Stimulated activated naive CD8-positive, alpha-beta T cell treated with anti-CD3 and anti-CD28 coated beads, Interleukin-15, Interleukin-2, amounts not matched to agents 100 ng/mL and 50 ng/mL, for 24 hours (primary cell): Measurements from ENCODE around the gene ARHGAP45.
"Not testable (repeated sequence)": the region's sequence is repeated elsewhere in the genome, so short reads cannot be mapped to it uniquely, and the experiment has no call there.

Source experiments
- H3K27ac Mint-ChIP-seq: one replicate; pipeline ENCODE4 v1.8.0; 2021; ENCODE audit warnings: mild to moderate bottlenecking, mixed read lengths
- H3K27me3 Mint-ChIP-seq: one replicate; pipeline ENCODE4 v1.8.0; 2021; ENCODE audit warnings: mixed read lengths
- H3K36me3 Mint-ChIP-seq: one replicate; pipeline ENCODE4 v1.8.0; 2021; ENCODE audit warnings: low read depth, mixed read lengths
- H3K4me1 Mint-ChIP-seq: one replicate; pipeline ENCODE4 v1.8.0; 2021; ENCODE audit warnings: low read depth, mixed read lengths
- H3K4me3 Mint-ChIP-seq: one replicate; pipeline ENCODE4 v1.8.0; 2021; ENCODE audit warnings: mild to moderate bottlenecking, mixed read lengths
- H3K9me3 Mint-ChIP-seq: one replicate; pipeline ENCODE4 v1.8.0; 2021; ENCODE audit warnings: mixed read lengths

Gene ARHGAP45

DNA sequence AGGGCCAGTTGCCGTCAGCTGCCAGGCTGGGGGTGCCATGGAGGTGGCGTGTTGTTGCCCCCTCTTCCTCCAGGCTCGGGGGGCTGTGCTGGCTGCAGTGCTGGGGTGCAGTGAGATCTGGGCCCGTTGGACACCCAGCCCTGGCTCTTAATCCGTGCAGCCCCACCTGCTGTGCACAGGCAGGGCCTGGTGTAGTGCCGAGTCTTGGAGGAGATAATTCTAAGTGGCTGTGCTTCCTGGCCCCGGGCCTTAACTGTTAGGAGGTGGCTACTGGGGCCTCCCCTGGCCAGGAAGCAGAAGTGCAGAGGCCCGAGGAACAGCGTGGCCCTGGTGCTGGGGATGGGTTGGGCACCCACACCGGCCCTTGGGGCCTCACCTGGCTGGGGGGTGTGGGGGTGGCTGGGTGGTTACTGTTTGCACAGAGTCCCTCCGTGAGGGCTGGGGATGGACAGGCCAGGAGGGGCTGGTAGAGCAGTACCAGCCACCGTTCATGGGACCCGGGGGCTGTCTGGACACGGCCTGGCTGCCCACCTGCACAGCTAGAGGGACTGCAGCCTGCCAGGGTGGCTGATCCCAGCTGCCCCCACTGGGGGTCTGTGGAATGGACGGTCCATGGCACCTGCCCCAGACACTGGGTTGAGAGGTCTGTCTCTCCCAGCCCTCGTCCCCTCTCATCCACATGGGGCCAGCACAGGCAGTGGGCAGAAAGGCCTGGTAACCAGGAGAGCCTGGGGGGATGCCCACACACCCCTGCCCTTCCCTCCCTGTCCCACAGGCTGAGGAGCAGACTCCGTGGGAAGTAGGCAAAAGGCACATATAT, 40.1 kb downstream of the ARHGAP45 start:
- H3K4me3 Mint-ChIP-seq = no peak overlapping the region

DNA sequence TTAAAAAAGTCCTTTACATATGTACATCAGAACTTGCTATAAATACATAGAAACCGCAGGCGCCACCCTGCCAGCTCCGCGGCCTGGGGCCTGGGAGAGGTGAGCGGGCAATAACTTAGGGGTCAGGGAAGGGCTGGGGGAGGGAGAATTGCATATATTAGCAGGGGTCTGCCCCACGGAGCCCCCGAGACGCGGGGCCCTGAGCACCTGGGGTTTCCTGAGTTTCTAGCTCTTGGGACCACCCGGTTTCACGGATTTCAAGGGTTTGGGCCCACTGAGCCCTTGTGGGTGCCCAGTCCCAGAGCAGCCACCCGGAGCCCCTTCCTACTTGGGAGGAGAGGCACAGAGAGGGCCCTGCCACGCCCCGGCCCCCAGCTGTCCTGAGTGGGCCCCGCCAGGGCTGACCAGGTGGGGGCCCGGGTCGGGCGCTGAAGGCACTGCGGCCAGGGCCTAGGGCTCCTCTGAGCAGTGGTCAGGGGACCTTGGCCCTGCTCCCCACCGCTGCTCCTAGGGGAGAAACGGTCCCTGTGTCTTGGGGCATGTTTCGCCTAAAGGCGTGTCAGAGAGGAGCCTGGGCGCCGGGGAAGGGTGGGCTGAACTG, 40.8 kb downstream of the ARHGAP45 start:
- Mint-ChIP-seq H3K9me3 (no peaks in the 10 kb centered on the region), H3K27ac (no peak overlapping the region), H3K27me3 (no peaks in the 10 kb centered on the region), H3K4me3 (no peak overlapping the region), H3K36me3 (no peaks in the 10 kb centered on the region), H3K4me1 (peaks cover 10% of the 10 kb centered on the region)

More for the DNA sequence above, 40.1 kb downstream of the ARHGAP45 start:
- no peak overlapping the region for H3K27ac Mint-ChIP-seq
- no peaks in the 10 kb centered on the region for H3K9me3 Mint-ChIP-seq
- H3K27me3 Mint-ChIP-seq = no peaks in the 10 kb centered on the region
- H3K4me1 Mint-ChIP-seq = peaks cover 17% of the 10 kb centered on the region
- no peaks in the 10 kb centered on the region for H3K36me3 Mint-ChIP-seq

DNA sequence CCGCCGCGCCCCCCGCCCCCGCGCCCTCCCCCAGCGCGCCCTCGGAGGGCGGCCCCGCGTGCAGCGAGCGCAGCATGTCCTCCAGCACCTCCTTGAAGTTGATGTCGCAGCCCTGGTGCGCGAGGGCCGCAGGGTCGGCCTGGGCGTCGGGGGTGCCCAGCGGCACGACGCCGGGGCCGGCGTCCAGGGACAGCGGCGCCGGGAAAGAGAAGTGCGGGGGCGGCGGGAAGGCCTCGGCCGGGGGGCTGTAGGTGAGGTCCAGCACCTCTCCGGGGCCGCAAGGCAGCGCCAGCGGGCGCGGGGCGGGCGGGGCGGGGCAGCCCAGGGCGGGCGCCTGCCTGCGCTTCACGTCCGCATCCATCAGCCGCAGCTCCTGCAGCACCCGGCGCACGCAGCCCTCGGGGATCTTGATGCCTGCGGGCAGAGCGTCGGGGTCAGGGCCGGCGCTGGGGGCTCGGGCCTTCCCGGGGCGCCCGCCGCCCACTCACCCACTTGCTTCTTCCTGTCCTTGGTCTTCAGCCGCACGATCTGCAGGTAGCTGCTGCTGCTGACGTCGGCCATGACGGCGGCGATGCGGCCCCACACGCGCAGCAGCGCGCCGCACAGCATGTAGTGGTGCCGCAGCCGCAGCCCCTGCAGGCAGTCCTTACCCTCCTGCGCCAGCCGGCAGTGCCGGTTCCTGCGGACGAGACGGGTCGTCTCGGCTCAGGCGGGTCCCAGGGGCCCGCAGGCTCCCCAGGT, 41.5 kb downstream of the ARHGAP45 start:
- Mint-ChIP-seq H3K4me3 (no peak overlapping the region), H3K36me3 (no peaks in the 10 kb centered on the region), H3K4me1 (peaks cover 2% of the 10 kb centered on the region), H3K27ac (no peak overlapping the region), H3K9me3 (no peaks in the 10 kb centered on the region), H3K27me3 (no peaks in the 10 kb centered on the region)

DNA sequence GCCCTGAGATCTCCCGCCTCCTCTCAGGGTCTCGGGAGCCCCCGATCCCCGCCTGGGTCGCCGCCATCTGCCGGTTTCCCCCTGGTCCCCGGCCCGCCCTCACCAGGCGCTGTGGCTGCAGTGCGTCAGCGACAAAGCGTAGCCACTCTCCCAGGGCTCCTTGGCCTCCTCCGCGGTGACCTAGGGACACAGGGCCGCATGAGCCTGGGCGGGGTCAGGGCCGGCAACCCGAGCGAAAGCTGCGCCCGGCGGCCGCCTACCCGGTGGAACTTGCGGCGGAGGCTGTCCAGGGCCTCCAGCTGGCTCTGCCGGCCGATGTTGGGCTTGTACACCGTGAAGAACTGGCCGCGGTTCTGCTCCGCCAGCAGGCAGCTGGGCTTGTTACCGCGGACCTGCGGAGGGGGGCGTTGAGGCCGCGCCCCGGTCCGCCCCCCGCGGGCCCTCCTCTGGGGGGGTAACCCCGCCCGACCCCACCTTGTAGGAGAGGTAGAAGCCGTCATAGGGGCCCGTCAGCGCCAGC, 42.1 kb downstream of the ARHGAP45 start:
- no peaks in the 10 kb centered on the region for H3K9me3 Mint-ChIP-seq
- H3K4me3 Mint-ChIP-seq = no peak overlapping the region
- no peak overlapping the region for H3K27ac Mint-ChIP-seq
- H3K4me1 Mint-ChIP-seq = no peaks in the 10 kb centered on the region
- H3K36me3 Mint-ChIP-seq = no peaks in the 10 kb centered on the region
- H3K27me3 Mint-ChIP-seq = no peaks in the 10 kb centered on the region

DNA sequence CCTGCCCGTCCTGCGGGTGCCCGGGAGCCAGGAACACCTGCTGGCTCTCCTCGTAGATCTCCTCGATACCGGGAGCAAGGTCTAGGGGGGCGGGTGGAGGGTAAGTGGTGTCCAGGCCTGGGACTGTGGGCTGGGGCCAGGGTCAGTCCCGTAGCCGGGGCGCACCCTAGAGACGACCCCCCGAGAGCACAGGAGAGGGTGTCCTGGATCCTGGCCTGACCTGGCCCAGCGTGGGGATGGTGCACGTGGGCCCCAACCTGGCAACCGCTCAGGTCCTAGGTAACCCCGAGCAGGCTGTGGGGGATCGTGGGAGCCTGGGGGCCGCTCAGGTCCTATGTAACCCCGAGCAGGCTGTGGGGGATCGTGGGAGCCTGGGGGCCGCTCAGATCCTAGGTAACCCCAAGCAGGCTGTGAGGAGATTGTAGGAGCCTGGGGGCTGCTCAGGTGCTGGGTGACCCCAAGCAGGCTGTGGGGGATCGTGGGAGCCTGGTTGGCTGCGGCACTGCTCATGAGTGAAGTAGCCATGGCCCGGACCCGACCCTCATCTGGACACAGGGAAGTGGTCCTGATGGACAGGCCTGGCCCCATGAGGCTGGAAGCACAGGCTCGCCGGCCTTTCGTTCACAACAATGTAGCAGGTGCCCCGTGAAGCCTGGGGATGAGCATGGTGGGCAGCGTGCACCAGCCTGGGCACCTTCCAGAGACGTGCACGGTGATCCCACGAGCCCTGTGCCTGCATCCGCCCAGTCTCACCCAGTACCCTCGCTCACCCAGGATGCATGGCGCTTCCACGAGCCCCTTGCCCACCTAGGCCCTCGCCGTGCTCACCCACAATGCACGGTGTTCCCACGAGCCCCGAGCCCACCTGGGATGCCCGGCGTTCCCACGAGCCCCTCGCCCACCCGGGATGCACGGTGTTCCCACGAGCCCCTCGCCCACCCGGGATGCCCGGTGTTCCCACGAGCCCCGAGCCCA, 43.0 kb downstream of the ARHGAP45 start:
- no peaks in the 10 kb centered on the region for H3K4me1 Mint-ChIP-seq
- H3K9me3 Mint-ChIP-seq = no peaks in the 10 kb centered on the region
- H3K4me3 Mint-ChIP-seq = no peak overlapping the region
- no peak overlapping the region for H3K27ac Mint-ChIP-seq
- H3K36me3 Mint-ChIP-seq = no peaks in the 10 kb centered on the region
- H3K27me3 Mint-ChIP-seq = no peaks in the 10 kb centered on the region

DNA sequence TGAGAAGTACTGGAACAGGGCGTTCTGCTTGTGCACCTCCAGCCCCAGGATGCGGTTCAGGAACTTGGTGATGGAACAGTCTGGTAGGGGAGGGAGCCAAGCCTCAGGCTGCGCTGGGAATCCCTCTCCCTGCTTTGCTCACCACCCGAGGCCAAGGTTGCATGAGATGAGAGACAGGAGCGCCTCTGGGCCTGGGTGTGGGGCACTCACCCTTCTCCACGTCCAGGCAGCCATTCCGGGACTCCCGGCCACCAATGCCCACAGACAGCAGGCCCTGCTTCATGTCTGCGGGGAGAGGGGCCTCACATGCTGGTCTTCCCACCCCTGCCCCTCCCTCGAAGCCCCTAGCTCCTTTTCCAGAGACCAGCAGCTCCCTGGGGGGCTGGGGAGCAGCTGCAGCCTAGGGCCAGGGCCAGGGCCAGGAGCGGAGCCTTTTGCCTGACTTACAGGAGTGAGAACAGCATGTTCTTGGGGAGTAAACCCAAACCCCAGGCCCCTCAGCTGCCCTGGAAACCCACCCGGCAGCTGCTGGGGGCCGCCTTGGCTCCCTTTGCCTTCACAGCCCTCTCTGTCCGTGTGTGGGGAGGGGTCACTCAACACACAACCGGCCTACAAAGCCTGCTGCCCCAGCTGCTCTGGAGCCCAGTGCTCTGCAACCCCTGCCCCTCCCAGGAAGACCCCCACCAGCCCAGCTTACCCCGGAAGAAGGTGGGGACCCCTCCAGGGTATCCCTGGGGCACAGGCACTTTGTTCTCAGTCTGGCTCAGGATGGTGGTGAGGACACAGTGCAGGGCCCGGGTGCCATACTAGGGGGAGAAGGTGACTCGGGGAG, 44.1 kb downstream of the ARHGAP45 start:
- Mint-ChIP-seq H3K4me3 (no peak overlapping the region), H3K36me3 (no peaks in the 10 kb centered on the region), H3K27me3 (no peaks in the 10 kb centered on the region), H3K4me1 (no peaks in the 10 kb centered on the region), H3K27ac (no peak overlapping the region), H3K9me3 (no peaks in the 10 kb centered on the region)

DNA sequence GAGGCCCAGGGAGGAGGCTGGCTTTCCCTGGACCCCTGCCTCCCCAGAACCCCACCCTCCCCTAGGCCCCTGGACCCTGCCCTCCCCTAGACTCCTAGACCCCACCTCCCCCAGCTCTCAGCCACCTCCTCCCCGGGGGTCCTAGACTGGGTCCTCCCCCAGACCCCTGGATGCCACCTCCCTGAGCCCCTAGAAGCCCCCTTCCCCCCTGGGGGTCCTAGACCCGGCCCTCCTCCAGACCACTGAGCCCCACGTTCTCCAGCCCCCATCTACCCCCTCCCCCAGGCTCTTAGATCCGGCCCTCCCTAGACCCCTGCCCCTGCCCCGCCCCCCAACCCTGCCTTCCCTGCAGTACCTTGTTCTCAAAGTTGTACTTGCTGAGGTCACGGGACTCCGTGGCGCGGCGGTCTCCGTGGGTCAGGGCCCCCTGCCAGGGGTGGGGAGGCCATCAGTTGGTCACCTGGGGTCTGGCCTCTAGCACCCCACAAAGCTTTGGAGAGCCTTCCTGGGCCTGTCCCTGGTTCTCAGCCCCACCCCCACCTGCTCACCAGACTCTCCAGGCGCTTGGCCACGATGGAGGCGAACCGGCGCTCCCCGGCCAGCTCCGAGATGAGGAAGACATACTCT, 44.8 kb downstream of the ARHGAP45 start:
- Mint-ChIP-seq H3K4me1 (no peaks in the 10 kb centered on the region), H3K36me3 (no peaks in the 10 kb centered on the region), H3K27me3 (no peaks in the 10 kb centered on the region), H3K27ac (no peak overlapping the region), H3K9me3 (no peaks in the 10 kb centered on the region), H3K4me3 (no peak overlapping the region)

DNA sequence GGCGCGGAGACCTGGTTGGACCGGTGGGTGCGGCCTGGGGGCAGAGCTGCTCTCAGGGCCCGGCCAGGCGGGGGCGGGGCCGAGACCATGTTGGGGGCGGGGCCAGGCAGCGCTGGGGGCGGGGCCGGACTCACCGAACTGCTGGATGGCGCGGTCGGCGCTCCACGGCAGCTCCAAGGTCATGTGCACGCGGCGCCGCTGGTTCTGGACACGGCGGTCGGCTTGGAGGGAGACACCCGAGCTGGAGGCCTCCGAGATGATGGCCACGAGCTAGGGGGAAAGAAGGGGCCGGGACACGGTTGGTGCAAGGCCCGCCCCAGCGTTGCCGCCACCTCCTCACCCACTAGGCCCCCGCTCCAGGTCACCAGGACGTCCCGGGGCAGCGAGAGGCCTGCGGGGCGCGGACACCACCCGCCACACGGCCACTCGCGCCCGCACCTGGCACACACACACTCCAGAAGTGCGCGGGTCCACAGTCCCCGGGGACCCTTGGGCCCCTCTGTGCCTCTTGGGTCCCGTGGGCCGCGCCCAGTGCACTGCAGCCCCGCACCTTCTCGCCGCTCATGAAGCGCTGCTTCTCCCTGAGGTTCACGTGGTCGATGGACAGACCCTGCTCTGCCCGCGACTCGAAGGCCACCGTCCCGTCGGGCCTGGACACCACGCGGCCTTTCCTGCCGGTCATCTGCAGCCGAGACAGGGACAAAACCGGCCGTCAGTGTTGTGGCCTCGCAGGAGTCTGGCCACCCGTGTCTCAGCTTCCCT, 45.5 kb downstream of the ARHGAP45 start:
- no peak overlapping the region for H3K4me3 Mint-ChIP-seq

DNA sequence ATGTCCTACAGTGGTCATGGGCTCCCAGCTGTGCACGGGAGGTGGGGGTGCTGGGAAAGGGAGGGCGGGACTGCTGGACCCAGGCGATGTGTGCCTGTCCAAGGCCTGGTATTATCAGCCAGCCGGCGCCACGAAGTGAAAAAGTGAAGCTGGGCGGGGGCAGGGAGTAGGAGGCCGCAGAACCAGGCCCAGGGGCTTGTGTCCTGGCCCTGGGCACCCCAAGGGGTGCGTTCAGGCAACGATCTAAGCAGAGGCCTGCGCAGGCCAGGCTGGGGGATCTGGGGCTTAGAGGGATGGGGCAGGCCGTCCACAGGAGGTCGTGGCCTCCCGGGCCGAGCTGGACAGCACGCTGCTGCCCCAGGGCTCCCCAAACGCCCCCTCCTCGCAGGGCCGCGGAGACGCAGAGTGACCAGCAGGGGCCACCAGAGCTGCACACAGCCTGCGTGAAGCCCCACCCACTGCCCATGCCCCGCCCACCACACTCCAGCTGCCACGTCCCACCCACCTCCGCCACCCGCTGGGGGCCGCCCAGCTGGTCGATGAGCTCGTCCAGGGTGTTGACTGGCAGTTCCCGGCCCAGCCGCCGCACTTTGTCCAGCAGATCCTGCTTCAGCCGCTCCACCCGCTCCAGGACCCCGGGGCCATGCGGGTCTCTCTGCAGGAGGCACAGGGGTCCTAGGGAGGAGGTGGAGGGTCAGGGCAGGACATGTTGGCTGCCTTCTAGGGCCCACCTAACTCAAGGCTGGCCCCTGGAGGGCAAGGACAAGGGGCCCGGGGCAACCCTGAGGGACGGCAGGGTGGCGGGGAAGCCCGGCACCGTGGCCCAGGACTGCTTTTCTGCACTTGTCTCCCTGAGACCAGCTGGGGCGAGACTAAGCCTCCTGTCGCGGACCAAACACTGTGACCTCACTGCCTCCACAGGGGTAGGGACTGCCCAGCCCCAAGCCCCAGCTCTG, 46.3 kb downstream of the ARHGAP45 start:
- H3K27me3 Mint-ChIP-seq = no peaks in the 10 kb centered on the region
- H3K27ac Mint-ChIP-seq = no peak overlapping the region
- H3K36me3 Mint-ChIP-seq = peaks cover 4% of the 10 kb centered on the region
- no peaks in the 10 kb centered on the region for H3K9me3 Mint-ChIP-seq
- no peaks in the 10 kb centered on the region for H3K4me1 Mint-ChIP-seq
- H3K4me3 Mint-ChIP-seq = no peak overlapping the region

More for the DNA sequence above, 45.5 kb downstream of the ARHGAP45 start:
- no peaks in the 10 kb centered on the region for H3K4me1 Mint-ChIP-seq
- H3K36me3 Mint-ChIP-seq = no peaks in the 10 kb centered on the region
- no peak overlapping the region for H3K27ac Mint-ChIP-seq
- no peaks in the 10 kb centered on the region for H3K27me3 Mint-ChIP-seq
- H3K9me3 Mint-ChIP-seq = no peaks in the 10 kb centered on the region

DNA sequence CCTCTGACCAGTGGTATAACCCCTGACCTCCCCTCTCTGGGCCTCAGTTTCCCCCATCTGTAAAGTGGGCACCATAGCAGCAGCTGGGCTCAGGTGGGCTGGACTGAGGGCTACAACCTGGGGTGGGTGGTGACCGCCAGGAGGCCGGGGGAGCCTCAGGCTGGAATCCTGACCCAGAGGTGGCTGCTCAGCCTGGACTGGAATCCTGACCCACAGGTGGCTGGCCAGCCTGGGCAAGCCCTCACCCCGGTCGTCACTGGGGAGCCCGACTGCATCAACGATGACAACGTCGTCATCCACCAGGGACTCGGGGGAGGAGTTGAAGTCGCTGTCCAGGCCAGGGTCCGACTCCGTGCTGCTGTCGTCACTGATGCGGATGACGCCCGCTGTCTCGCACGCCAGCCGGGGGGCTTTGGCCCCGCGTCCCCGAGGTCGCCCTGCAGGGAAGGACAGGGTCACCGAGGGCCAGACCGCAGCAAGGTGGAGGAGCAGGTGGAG, 47.1 kb downstream of the ARHGAP45 start:
- H3K36me3 Mint-ChIP-seq = peaks cover 6% of the 10 kb centered on the region
- H3K4me1 Mint-ChIP-seq = no peaks in the 10 kb centered on the region
- no peaks in the 10 kb centered on the region for H3K9me3 Mint-ChIP-seq
- no peak overlapping the region for H3K27ac Mint-ChIP-seq
- H3K27me3 Mint-ChIP-seq = no peaks in the 10 kb centered on the region
- H3K4me3 Mint-ChIP-seq = no peak overlapping the region

DNA sequence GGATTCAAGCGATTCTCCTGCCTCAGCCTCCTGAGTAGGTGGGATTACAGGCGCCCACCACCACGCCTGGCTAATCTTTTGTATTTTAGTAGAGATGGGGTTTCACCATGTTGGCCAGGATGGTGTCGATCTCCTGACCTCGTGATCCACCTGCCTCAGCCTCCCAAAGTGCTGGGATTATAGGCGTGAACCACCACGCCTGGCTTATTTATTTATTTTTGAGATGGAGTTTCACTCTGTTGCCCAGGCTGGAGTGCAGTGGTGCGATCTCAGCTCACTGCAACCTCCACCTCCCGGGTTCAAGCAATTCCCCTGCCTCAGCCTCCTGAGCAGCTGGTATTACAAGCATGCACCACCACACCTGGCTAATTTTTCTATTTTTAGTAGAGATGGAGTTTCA, 47.8 kb downstream of the ARHGAP45 start:
- not testable (repeated sequence) for H3K27me3 Mint-ChIP-seq, H3K27ac Mint-ChIP-seq, H3K4me3 Mint-ChIP-seq, H3K36me3 Mint-ChIP-seq, H3K9me3 Mint-ChIP-seq, H3K4me1 Mint-ChIP-seq
